Transverse colon (tissue), 4 donors: ENCODE results near the gene SPATS1.

Source experiments
- POLR2A ChIP-seq: fragments of 450-650 bp; IDR thresholded peaks from one replicate; pipeline ENCODE4 v1.6.1; 2016; ENCODE audit warnings: antibody characterized with exemption, mild to moderate bottlenecking, moderate library complexity
- POLR2AphosphoS5 ChIP-seq, 3 donors: sonication (generic); formaldehyde crosslinking; IDR thresholded peaks; one replicate each; pipeline ENCODE4 v1.6.1; 2016; ENCODE audit warnings: antibody characterized with exemption in 3 of 3
- TF ChIP-seq, protein P1 (sequence below), 5 experiments: fragments of 200-600 bp in 3 of 5; fragments of 450-650 bp in 2 of 5; sonication (generic) in 3 of 5; IDR thresholded peaks; 1 replicate in 2 of 5; 2 replicates in 3 of 5; pipeline ENCODE4 v1.5.1; 2016 to 2017; ENCODE audit warnings: antibody characterized with exemption in 5 of 5, inconsistent platforms in 3 of 5, mild to moderate bottlenecking in 2 of 5, moderate library complexity in 1 of 5

GRCh38 chr6:44390158-44390683, 47.8 kb downstream of the SPATS1 start:
- TF ChIP-seq POLR2A (no peak), POLR2AphosphoS5 (IDR thresholded peaks at IDR 0.05) (no peak)
- TF ChIP-seq, protein P1, sequence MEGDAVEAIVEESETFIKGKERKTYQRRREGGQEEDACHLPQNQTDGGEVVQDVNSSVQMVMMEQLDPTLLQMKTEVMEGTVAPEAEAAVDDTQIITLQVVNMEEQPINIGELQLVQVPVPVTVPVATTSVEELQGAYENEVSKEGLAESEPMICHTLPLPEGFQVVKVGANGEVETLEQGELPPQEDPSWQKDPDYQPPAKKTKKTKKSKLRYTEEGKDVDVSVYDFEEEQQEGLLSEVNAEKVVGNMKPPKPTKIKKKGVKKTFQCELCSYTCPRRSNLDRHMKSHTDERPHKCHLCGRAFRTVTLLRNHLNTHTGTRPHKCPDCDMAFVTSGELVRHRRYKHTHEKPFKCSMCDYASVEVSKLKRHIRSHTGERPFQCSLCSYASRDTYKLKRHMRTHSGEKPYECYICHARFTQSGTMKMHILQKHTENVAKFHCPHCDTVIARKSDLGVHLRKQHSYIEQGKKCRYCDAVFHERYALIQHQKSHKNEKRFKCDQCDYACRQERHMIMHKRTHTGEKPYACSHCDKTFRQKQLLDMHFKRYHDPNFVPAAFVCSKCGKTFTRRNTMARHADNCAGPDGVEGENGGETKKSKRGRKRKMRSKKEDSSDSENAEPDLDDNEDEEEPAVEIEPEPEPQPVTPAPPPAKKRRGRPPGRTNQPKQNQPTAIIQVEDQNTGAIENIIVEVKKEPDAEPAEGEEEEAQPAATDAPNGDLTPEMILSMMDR (IDR thresholded peaks at IDR 0.05) = no peak
